ENCODE measurements around the gene PRKCD. TPM values are rescaled to one million over a fixed set of nuclear protein-coding genes. Genes with fewer than 3 reads are reported as not detected.

Gene PRKCD
- total and polyA plus RNA-seq, 2 donors (not counting 1 experiment from before 2014, with no cell fraction given) = 46.7 to 68.8 TPM

DNA sequence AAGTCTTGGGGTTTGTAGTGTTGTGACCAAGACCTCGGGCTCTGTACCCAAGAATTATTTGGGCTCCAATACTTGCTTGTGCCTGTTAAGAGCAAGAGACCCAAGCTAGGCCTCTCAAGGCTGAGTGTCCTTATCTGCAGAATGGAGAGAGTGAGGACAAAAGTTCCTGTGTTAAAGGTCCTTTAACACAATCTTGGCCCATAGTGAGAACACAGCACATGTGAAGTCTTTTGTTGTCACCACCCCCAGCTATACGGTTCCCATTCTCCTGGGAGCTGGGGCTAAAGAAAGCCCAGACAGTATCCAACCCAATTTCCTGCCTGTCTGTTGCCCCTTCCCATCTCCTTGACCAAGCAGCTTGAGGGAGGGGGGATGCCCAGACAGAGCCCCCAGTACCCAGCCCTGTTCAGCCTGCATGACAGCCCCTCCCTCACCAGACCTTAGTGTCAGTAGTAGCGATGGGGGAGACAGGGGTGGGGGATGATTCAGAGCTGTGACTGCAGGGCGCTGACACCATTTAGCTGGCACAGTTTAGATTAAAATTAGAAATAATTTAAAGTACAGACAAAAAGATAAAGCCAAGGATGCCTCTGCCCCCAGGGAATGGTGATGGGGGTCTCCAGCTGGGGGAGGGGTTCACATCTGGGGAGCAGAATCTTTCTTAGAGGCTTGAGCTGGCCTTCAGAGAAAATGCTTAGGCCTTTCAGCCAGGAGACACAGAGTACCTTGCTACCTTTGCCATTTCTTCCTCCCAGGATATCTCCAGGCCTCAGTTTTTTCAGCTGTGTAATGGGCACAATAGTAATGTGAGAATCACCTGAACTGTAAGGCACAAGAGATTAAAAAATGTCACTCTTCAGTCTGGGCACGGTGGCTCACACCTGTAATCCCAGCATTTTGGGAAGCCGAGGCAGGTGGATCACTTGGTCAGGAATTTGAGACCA lies 2.7 kb downstream of the PRKCD start:
- ATAC-seq (ENCODE audit: low read depth) (no peak), DNase-seq (no peak)
- Mint-ChIP-seq H3K4me3 (peak overlapping the region; percentile 94), H3K9me3 (ENCODE audit: insufficient read depth) (no peaks in the 10 kb centered on the region), H3K4me1 (peaks cover 76% of the 10 kb centered on the region), H3K27me3 (no peaks in the 10 kb centered on the region), H3K27ac (peak overlapping the region; percentile 92)
- Histone ChIP-seq H3K4me1 (ENCODE audit: control insufficient read depth in 2 of 2, insufficient read depth in 2 of 2, low read length in 2 of 2) (peaks cover 67 to 85% of the 10 kb centered on the region in 2 donors), H3K27ac (ENCODE audit: low read length in 2 of 2) (peak overlapping the region; percentile 6 to 82), H3K36me3 (replicated peaks in 1 of 2; ENCODE audit: control extremely low read depth in 1 of 2, control insufficient read depth in 1 of 2, extremely low read depth in 1 of 2, insufficient read depth in 2 of 2, low read length in 1 of 2) (peaks cover 0 to 31% of the 10 kb centered on the region in 2 experiments), H3K27me3 (replicated peaks in 1 of 4; ENCODE audit: control extremely low read depth in 1 of 4, control insufficient read depth in 3 of 4, insufficient read depth in 4 of 4, low read length in 3 of 4) (no peaks in the 10 kb centered on the region), H3K9me3 (ENCODE audit: control extremely low read depth in 1 of 3, control insufficient read depth in 2 of 3, insufficient read depth in 1 of 3, low read length in 2 of 3) (no peaks in the 10 kb centered on the region), H3K79me2 (ENCODE audit: control insufficient read depth, insufficient read depth, low read length) (peaks cover 94% of the 10 kb centered on the region), H3K9ac (ENCODE audit: low read length) (peak overlapping the region; percentile 78), H2AFZ (ENCODE audit: insufficient read depth, low read depth, low read length, poor library complexity, severe bottlenecking) (no peak overlapping the region), H4K20me1 (ENCODE audit: control insufficient read depth, insufficient read depth, low read length, poor library complexity, severe bottlenecking) (peaks cover 68% of the 10 kb centered on the region), H3K4me3 (ENCODE audit: control extremely low read depth in 1 of 5, extremely low read depth in 1 of 5, insufficient read depth in 1 of 5, low read depth in 2 of 5, low read length in 4 of 5) (peak overlapping the region in 2 of 5 experiments; percentile 84 to 97), H3K4me2 (replicated peaks; ENCODE audit: low read depth, low read length, poor library complexity, severe bottlenecking) (peak overlapping the region; percentile 98)
- ChIA-PET POLR2A (interaction anchor here (0.6 to 2.1 kb wide), 3 partner anchors 10 to 36 kb away, joined by 3 to 7 read pairs (median 3); no protein-coding TSS in a partner anchor), CTCF (interaction anchor here (0.7 to 4.6 kb wide), 8 partner anchors 8 to 49 kb away, joined by 3 to 27 read pairs (median 5); no protein-coding TSS in a partner anchor)
- intact Hi-C loops (cut with micrococcal nuclease) = loop anchor here (10.0 kb wide), 1 partner anchor 629 kb away; the partner anchor contains the start of genes NT5DC2 and UQCC5
- 73% methylated on average over 4 of the region's 6 CpGs for WGBS (ENCODE audit: insufficient coverage)
- TF ChIP-seq EZH2 (IDR thresholded peaks at IDR 0.05; ENCODE audit: borderline replicate concordance, insufficient read depth, low read depth, low read length, poor library complexity, severe bottlenecking) = no peak
- TF ChIP-seq, protein P1, sequence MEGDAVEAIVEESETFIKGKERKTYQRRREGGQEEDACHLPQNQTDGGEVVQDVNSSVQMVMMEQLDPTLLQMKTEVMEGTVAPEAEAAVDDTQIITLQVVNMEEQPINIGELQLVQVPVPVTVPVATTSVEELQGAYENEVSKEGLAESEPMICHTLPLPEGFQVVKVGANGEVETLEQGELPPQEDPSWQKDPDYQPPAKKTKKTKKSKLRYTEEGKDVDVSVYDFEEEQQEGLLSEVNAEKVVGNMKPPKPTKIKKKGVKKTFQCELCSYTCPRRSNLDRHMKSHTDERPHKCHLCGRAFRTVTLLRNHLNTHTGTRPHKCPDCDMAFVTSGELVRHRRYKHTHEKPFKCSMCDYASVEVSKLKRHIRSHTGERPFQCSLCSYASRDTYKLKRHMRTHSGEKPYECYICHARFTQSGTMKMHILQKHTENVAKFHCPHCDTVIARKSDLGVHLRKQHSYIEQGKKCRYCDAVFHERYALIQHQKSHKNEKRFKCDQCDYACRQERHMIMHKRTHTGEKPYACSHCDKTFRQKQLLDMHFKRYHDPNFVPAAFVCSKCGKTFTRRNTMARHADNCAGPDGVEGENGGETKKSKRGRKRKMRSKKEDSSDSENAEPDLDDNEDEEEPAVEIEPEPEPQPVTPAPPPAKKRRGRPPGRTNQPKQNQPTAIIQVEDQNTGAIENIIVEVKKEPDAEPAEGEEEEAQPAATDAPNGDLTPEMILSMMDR (IDR thresholded peaks at IDR 0.05) = no peak
